HG03442 (cell line): ENCODE measurements around the gene ANXA3.
A peak's percentile ranks its signal among the peaks of the same experiment; 100 is the strongest.
"Not testable (repeated sequence)": the region's sequence is repeated elsewhere in the genome, so short reads cannot be mapped to it uniquely, and the experiment has no call there.

Experiments
- ATAC-seq: cut with Tn5 transposase; IDR thresholded peaks from one replicate; pipeline ENCODE4 v1.9.1; 2021; ENCODE audit warnings: mild to moderate bottlenecking, moderate library complexity; ENCODE audit not compliant: unreplicated experiment

ANXA3 gene

DNA sequence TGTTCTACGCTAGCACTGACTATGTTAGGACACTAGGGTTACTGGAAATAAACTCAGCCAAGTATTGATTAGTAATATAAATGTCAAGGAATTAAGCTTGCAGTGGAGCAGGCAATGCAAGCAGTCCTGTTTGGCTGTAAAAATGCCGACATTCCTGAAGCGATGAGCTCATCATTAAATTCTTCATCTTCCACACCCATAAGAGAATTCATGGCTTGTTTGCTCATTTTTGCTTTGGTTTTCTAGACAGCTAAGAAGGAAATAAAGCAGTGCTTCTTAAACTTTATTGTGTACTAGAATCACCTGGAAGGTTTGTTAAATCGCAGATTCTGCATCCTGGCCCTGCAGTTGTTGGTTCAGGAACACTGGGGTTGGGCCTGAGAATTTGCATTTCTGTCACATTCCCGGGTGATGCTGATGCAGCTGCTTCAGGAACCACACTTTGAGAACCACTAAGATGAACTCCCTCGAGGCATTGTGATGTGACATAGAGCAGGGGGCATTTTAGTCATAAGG is 17.8 kb downstream of the ANXA3 start:
- no peak for ATAC-seq

DNA sequence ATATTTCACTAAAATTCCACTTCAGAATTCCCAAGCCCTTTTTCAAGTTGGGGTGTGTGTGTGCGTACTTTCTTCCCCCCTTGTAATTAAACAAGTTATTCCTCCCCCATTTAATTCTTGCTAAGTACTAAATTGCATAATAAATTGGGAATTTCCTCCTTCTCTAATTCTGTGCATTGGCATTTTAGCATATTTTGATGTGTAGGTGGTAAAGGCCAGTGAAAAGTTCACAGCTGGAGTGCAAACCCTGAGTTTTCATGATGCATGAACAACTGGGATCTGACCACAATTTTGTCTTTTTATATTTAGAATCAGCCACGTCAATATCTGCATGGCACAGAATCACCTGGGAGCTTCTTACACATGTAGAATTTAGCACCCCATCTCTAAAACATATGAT is 18.5 kb downstream of the ANXA3 start:
- no peak for ATAC-seq

DNA sequence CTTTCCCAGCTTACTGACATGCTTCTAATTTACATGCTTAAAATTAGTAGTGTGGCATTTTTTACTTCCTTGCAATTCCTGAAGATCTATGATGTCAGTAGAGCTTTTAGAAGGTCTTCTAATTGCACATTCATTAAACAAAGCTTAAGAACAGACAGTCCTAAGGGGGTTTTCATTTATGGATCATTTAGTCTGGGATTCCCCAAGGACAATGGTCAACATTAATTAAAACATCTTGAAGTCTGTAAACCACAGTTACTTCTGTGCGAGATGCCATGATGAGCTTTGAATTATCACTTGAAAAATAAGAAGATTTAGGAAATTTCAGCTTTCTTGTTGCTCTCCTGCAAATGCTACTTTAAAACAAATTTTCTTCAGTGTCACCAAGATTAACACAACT is 20.2 kb downstream of the ANXA3 start:
- no peak for ATAC-seq

DNA sequence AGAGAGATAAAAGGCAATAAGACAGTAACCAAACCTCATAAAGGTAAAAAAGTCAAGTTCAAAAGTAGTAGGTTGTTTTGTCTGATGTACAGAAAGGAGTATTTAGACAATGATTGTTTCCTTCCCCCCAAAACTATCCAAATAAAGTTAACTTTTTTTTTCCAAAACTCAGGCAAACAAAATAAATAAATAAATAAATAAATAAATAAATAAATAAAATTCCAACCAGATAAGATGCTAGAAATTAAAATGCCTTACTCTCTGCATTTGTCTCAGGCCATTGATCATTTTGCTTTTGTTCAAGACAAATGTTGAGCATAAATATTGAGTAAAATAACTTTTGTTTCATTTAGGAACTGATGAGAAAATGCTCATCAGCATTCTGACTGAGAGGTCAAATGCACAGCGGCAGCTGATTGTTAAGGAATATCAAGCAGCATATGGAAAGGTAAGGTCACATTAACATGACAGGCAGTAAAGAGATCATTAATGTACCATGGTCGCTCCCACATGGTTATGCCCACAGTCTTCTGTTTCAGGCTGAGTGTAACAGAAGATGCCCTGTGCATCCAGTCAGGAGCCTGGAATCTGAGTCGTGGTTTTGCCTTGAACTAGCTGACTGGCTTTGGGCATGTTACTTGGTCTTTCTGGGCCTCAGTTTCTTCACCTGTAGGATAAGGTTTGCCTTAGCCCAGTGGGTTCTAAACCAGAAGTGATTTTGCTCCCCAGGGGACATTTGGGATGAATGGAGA is 27.3 kb downstream of the ANXA3 start:
- no peak for ATAC-seq

DNA sequence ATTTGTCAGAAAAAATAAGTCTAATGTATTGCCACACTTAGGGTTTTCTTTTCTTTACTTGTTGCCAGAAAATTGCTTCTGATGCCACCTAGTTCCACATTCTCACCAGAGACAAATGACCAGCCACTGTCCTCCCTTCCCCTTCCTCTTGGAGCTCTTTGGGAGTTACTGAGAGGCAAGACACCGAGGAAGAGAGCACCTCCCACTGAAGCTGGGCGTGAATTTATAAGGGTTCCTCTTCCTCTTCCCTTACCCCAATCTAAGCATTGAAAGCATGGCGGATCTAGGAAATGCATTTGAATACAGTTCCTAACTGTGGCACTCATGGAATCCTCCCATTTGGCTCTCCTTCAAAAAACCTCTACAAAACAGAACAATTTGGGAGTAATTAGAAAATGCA is 30.0 kb downstream of the ANXA3 start:
- ATAC-seq: no peak

DNA sequence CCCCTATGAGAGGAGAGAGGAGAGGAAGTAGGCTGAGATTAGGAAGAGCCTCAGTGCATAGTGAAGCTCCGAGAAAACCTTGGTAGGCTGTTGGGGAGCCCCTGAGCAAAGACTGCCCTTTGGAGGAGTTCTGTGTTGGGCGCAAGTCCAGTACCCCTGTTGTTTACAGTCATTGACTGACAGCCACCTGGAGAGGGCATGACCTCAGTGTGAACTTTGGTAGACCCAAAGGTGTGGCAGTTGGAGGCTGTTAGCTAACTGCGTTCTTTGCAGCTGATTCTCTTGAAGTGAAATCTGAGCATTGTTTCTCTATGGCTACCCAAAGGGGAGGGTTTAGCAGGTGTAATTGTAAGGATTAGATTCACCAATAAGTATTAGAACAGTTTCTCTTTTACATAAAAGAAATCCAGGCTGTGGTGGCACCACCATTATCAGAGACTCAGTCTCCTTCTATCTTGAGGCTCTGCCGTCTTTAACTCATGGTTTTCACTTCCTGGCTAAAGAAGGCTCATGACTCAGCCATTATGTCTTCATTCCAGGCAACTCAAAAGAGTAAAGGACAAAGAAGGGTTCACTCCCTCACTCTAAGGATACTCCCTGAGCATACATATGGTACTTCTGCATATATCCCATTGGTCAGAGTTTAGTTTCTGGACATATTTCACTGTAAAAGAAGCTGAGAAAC is 33.4 kb downstream of the ANXA3 start:
- no peak for ATAC-seq

DNA sequence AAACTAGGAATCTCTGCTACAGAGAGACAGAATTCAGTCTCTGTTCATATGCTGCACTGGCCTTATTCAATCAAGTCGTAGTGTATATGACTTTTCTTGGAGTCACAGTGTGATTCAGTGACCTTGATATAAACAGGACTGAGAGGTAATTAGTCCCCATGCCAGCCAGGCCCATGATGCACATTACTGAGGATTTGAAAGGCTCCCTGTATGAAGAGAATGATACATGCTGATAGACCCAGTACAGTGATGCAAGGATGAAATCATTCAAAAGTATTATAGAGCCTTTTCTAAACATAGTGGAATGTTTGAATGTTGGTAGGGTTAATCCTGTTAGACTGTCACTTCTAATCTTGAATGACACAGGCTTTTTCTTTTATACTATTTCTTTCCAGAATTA is 34.1 kb downstream of the ANXA3 start:
- no peak for ATAC-seq

DNA sequence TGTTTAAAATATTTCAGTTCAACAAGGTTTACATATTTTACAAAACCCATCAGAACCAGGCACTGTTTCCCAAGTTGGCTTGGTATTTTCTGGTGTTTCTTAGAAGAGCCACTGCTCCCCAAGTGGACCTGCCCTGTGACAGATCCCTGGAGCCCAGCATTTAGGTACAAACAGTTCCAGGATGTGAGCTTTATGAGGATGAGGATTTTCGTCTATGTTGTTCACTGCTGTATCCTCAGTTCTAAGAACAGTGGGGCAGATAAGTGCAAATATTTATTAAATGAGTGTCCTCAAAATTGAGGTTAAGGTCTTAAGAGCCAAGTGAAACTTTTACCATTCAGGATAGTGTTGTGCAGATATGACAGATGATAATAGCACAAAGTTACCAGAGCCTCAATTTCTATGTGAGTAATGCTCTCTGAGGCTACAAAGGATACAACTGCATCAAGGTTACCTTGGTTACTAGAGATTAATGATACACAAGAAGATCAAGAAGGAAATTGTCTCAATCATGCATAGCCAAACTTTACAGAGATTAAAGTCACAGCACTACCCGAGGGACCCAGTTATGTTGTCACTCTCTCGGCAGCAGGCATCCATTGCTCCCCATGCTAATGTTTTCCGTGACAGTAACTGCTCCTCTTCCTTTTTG is 37.5 kb downstream of the ANXA3 start:
- no peak for ATAC-seq

DNA sequence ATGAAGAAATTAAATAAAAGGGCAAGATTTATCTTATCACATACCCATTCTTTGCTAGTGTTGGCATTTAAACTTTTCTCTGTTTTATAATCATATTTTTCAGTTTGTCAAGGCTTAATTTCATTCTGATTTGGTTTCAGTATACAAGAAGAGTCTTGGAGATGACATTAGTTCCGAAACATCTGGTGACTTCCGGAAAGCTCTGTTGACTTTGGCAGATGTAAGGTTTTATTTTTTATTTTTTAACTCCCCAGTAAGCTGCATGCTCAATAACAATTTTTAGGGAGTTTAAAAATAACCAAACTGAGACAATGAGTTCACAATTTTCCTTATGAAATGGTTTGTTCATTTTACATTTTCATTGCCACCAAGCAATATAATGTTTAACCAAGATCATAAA is 39.8 kb downstream of the ANXA3 start:
- ATAC-seq: no peak

DNA sequence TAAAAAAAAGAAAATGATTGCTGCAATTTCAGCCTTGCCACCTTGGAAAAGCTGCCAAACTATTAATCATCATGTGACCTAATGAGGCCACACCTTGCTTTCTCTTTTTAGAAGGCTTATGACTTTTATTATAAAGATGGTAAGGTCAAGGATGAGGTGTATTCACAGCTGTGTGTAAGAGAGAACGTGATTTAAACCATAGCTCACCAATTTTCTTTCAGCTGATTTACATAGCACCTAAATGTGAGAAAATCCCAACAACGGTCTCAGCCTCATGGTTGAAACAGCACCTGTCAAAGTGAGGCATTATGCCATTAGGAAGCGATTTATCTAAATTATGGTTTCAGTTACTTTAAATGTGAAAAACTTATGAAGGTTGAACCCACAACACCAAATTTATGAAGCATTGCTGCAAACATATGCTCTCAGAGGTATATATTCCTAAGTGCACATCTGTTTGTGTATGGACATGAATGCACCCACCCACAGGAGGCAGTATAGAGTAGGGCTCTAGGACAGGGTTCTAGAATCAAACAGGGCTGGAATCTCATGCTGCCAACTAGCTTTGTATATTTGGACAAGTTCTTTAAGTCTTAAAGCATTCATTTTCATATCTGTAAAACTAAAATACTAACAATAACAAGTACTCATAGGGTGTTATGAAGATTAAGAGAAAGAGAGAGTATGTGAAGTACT is 40.7 kb downstream of the ANXA3 start:
- ATAC-seq: no peak

DNA sequence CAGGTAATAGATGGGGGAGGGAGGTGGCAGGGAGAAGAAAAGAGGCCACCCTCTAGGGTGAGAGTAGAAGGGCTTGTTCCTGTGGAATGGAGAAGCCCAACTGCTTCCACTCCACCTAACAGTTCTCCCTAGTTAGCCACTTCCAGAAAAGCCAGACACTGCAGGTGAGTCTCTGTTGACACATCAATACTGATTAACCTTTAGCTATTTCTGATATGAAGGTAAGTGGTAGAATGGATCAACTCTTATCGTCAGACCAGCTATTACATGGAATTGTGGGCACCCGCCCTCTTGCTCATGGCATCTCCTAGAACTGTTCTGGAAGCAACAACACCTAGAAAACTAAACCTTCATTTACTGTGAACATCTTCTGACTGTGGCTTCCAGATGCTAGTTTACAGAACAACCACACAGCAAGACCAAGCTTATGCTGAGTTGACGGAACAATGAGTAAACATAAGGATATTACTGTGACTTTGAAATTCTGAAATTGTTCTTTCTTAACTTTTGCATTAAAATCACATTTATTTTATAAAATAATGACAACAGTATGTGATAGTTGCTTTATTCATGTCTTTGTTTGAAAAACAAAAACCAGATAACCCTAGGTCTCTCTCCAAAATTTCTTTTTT is 44.7 kb downstream of the ANXA3 start:
- no peak for ATAC-seq

DNA sequence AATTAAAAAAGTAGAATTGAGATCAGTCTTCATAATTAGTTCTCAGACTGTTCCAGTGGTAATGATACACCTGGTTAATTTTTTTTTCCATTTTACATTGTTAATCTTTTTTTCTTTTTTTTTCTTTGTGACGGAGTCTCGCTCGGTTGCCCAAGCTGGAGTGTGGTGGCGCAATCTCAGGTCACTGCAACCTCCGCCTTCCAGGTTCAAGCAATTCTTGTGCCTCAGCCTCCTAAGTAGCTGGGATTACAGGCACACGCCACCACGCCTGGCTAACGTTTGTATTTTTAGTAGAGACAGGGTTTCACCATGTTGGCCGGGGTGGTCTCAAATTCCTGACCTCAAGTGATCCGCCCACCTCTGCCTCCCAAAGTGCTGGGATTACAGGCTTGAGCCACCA is 46.9 kb downstream of the ANXA3 start:
- not testable (repeated sequence) for ATAC-seq

DNA sequence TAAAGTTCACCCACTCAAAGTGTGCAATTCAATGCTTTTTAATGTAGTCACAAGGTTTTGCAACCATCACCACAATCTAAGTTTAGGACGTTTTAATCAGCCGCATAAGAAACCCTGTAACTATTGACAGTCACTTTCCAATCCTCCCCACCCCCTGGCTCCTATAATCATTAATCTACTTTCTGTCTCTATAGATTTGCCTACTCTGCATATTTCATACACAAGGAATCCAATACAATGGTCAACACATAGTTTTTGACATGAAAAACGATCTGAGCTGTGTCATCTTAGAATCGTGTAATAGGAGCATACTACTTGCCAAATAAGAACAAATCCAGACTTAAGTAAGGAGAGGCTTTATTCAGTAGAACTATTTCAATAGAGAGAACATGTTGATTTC is 47.6 kb downstream of the ANXA3 start:
- ATAC-seq: no peak

DNA sequence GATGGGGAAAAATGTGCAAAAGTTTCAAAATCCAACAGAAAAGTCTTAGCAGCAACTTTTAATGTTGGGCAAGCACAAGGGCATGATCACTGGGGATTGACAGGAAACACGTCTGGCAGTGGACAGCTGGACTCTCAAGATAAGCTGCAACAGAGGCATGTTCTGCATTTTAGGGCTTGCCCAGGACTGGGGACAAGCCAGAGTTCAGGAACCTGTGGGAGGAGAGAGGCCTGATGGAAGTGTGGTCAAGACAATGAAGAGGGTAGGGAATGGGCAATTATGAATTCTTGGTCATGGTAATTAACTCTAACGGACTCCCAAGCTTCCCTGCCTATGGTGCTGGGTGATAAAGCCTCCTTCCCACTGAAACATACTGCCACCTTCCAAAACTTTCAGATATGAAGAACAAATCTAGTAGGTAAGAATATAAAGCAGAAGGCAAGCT is 48.4 kb downstream of the ANXA3 start:
- ATAC-seq: no peak

DNA sequence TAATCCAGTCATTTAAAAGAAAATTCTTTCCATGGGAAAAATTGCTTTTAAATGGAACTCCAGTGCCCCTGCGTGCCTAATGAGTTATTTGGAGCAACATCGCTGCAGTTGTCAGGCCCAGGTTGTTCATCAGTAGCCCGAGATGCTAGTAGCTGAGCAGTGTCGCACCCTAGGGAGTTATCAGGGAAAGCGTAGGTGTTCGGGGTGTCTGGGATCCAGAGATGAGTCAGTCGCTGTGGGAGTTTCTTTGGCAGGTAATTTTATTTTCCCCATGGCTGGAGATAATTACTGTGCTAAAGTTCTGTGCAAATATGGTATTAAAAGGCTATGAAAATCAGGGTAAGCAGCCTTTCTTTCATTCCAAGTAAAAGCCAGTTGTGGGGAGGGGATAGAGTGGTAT is 49.4 kb downstream of the ANXA3 start:
- peak; percentile 96 for ATAC-seq

DNA sequence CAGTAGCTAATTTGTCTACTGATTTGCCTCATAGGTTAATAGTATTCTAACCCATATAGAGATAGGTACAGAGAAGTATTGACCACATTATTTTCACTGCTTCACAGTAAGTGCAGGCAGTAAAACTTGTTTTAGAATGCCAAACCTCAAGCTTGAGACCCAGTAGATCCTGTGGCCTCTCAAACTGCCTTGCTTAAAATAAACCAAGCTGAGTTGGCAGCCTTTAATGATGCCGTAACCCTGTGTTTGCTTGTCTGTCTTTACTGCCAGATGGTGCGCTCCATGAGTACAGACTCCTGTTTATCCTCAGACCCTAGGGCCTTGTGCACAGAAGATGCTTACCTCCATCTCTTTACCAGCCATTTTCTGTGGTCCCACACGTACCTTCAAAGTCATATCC is 50.8 kb downstream of the ANXA3 start:
- no peak for ATAC-seq

DNA sequence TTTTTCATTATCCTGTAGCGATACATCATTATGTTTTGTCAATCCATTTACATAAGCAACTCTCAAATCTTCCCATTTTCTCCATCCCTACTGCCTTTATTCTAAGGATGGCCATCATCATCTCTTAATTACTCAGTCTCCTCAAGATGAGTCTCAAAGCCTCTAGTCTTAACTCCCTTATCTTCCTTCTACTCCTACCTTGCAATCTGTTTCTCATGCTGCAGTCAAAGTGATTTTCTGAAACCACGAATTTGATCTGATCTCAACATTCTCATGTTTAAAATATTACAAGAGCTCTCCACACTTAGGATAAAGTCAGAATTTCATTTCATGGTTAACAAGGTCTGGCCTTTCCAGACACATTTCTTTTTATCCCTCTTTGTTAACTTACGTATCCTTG is 51.8 kb downstream of the ANXA3 start:
- ATAC-seq: no peak

DNA sequence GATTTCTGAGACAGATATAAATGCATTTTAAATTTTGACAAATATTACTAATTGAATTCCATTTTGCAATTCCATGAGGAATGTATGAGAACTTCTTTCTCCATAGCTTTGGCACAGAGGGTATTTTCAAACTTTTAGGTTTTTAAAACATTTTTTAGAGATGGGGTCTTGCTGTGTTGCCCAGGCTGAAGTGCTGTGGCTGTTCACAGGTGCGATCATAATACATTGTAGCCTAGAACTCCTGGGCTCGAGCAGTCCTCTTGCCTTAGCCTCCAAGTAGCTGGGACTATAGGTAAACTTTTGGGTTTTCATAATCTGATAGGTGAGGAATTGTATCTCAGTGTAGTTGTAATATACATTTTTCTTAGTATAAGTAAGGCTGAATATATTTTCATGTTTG is 53.4 kb downstream of the ANXA3 start:
- no peak for ATAC-seq

DNA sequence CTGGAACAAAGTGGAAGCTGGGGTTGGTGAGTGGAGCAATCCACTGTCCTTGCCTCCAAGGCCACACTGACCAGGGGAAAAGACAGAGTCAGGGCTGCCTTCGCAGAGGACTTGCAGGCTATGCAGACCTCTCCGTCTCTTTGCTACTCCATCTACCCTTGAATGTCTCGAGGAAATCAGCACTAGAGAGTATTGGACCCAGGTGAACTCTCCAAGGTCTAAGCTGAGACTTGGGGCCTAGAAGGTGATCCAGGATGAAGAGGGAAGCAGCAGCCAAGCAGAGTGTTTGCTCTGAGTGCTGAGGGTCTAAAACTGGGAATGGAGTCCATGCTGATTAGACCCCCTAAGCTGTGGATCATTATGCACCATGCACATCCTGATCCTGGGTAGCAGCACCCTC is 54.5 kb downstream of the ANXA3 start:
- ATAC-seq: no peak

DNA sequence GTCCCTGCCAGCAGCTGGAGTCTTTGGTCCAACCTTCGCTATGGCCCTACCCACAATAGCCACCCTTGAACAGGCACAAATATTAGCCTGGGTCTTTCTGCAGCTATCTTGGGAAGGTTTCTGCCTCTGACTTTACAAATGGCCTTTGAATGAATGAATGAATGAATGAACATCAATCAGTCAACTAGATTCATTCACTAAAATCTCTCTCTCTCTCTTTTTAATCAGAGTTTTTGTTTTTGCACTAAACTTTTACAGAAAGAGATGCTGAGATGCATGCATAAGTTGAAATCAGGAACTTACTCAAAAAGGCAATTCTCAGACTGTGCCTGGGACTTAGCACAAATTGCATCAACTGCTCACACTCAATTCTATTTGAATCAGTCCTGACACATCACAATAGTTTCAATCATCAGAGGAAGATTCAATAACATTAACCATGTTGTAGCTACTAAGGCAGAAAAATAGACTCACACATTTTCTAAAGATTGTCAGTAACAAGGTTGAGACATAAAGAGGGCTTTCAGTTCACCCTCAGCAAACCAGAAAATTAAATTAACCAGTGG is 55.0 kb downstream of the ANXA3 start:
- no peak for ATAC-seq

DNA sequence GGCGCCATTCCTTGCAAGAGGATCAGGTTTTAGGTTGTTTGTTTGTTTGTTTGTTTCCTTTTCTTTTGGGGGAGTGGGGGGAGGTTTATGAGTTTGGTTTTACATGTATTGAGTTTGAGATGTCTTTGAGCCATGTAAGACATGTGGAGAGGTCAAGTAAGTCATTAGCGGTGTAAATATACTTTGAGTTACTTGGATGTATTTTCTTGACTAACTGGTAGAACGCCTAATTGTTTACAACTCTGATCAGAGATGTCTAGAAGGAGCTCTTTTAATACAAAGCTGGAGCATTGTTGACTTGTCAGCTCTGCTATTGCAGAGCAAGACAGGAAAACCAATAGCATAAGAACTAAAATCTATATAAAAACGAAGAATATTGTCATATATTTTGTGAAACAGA is 57.1 kb downstream of the ANXA3 start:
- no peak for ATAC-seq
